HS-27A (cell line): ENCODE results near the gene ANKRD33B.
"Not testable (repeated sequence)": the region's sequence is repeated elsewhere in the genome, so short reads cannot be mapped to it uniquely, and the experiment has no call there.

Experiments used
- DNase-seq: peaks from one replicate; pipeline ENCODE4 v3.0.0-alpha.2; 2012; ENCODE audit warnings: low read depth, missing footprints

The ANKRD33B gene

GRCh38 chr5:10559151-10559550, 4.7 kb upstream of the ANKRD33B start:
- no peak for DNase-seq

- DNase-seq, result no peak
These were observed 4.0 kb upstream of the ANKRD33B start for GRCh38 chr5:10559871-10560270.

GRCh38 chr5:10562201-10563109, 1.4 kb upstream of the ANKRD33B start:
- DNase-seq, result no peak

GRCh38 chr5:10563110-10563944, 543 bp upstream of the ANKRD33B start:
- no peak for DNase-seq

- no peak for DNase-seq
These were observed 1.2 kb downstream of the ANKRD33B start for GRCh38 chr5:10564838-10565784.

- no peak for DNase-seq
These were observed 2.1 kb downstream of the ANKRD33B start for GRCh38 chr5:10565785-10566542.

GRCh38 chr5:10566543-10567068, 2.7 kb downstream of the ANKRD33B start:
- no peak for DNase-seq

- DNase-seq, result no peak
These were observed 3.3 kb downstream of the ANKRD33B start for GRCh38 chr5:10567121-10567591.

- no peak for DNase-seq
These were observed 4.0 kb downstream of the ANKRD33B start for GRCh38 chr5:10567781-10568321.

- not testable (repeated sequence) for DNase-seq
These were observed 6.7 kb downstream of the ANKRD33B start for GRCh38 chr5:10570540-10570939.

- DNase-seq, result no peak
These were observed 8.6 kb downstream of the ANKRD33B start for GRCh38 chr5:10572451-10572850.

- no peak for DNase-seq
These were observed 9.7 kb downstream of the ANKRD33B start for GRCh38 chr5:10573487-10574145.

GRCh38 chr5:10574879-10575278, 11.0 kb downstream of the ANKRD33B start:
- not testable (repeated sequence) for DNase-seq

GRCh38 chr5:10576121-10576789, 12.4 kb downstream of the ANKRD33B start:
- no peak for DNase-seq

- DNase-seq, result no peak
These were observed 12.9 kb downstream of the ANKRD33B start for GRCh38 chr5:10576790-10577189.

GRCh38 chr5:10577371-10578292, 13.8 kb downstream of the ANKRD33B start:
- no peak for DNase-seq

- DNase-seq, result no peak
These were observed 14.4 kb downstream of the ANKRD33B start for GRCh38 chr5:10578293-10578665.

- DNase-seq, result no peak
These were observed 15.0 kb downstream of the ANKRD33B start for GRCh38 chr5:10578869-10579268.
